ENCODE results near the gene UBE2Q1. TPM values are rescaled to one million over a fixed set of nuclear protein-coding genes. Genes with fewer than 3 reads are reported as not detected.

Gene UBE2Q1
- total RNA-seq, 6 experiments from 2014 or later: 23.6 to 48.6 (median 33.1) TPM

GRCh38 chr1:154568157-154568815 is 9.8 kb upstream of the UBE2Q1 start:
- Histone ChIP-seq H3K4me3 (no peak overlapping the region), H3K27me3 (no peaks in the 10 kb centered on the region), H3K4me1 (peaks cover 0 to 6% (median 0%) of the 10 kb centered on the region in 4 donors), H3K36me3 (no peaks in the 10 kb centered on the region), H3K27ac (no peak overlapping the region), H3K9me3 (no peaks in the 10 kb centered on the region)
- TF ChIP-seq POLR2A (IDR thresholded peaks at IDR 0.05) (no peak), CTCF (IDR thresholded peaks at IDR 0.05) (peak in 1 of 4 donors; percentile 1)
- intact Hi-C loops (cut with DNase I): loop anchor here in 1 of 2 donors (10.0 kb wide), 2 partner anchors 187 to 317 kb away; no protein-coding TSS in a partner anchor
- WGBS (ENCODE audit: insufficient coverage, low coverage, low lambda C conversion rate, missing lambda C conversion rate): 25% methylated on average over 14 of the region's 17 CpGs
- DNase-seq: no peak
- no peak for ATAC-seq

GRCh38 chr1:154567386-154568156 is 9.1 kb upstream of the UBE2Q1 start, which contains the start of gene CHRNB2:
Gene CHRNB2 (plus strand): TSS chr1:154567778. CDS start chr1:154568045, 267 bp downstream.
- Histone ChIP-seq H3K36me3 (no peaks in the 10 kb centered on the region), H3K4me3 (no peak within 1 kb of the TSS), H3K27ac (no peak within 1 kb of the TSS), H3K27me3 (no peaks in the 10 kb centered on the region), H3K9me3 (no peaks in the 10 kb centered on the region), H3K4me1 (peaks cover 0 to 6% (median 0%) of the 10 kb centered on the region in 4 donors)
- TF ChIP-seq CTCF (IDR thresholded peaks at IDR 0.05): peak in 1 of 4 donors; percentile 6
- no peak for TF ChIP-seq POLR2A (IDR thresholded peaks at IDR 0.05)
- 5% methylated on average over 16 of the region's 53 CpGs for WGBS (ENCODE audit: insufficient coverage, low coverage, low lambda C conversion rate, missing lambda C conversion rate)
- DNase-seq (peak; percentile 62 to 72 (median 65)), ATAC-seq (peak; percentile 91 to 99 (median 94))
- intact Hi-C loops (cut with DNase I): loop anchor here in 1 of 2 donors (10.0 kb wide), 2 partner anchors 187 to 317 kb away; no protein-coding TSS in a partner anchor

- DNase-seq: no peak
- H3K36me3 ChIP-seq: no peaks in the 10 kb centered on the region
- no peaks in the 10 kb centered on the region for H3K9me3 ChIP-seq
- no peak overlapping the region for H3K4me3 ChIP-seq
- peaks cover 0 to 6% (median 0%) of the 10 kb centered on the region in 4 donors for H3K4me1 ChIP-seq
- TF ChIP-seq POLR2A (IDR thresholded peaks at IDR 0.05) (no peak), CTCF (IDR thresholded peaks at IDR 0.05) (no peak)
- intact Hi-C loops (cut with DNase I): loop anchor here in 1 of 2 donors (10.0 kb wide), 2 partner anchors 189 to 319 kb away; no protein-coding TSS in a partner anchor
- ATAC-seq: no peak
- no peak overlapping the region for H3K27ac ChIP-seq
- 72% methylated on average over 6 of the region's 6 CpGs for WGBS (ENCODE audit: insufficient coverage, low coverage, low lambda C conversion rate, missing lambda C conversion rate)
- H3K27me3 ChIP-seq: no peaks in the 10 kb centered on the region
Observed at GRCh38 chr1:154565876-154566275, 7.4 kb upstream of the UBE2Q1 start.

- intact Hi-C loops (cut with DNase I): loop anchor here in 1 of 2 donors (10.0 kb wide), 3 partner anchors 85 to 325 kb away; no protein-coding TSS in a partner anchor
- H3K4me1 ChIP-seq: peaks cover 0 to 13% (median 3%) of the 10 kb centered on the region in 4 donors
- 4% methylated on average over 13 of the region's 13 CpGs for WGBS (ENCODE audit: insufficient coverage, low coverage, low lambda C conversion rate, missing lambda C conversion rate)
- peaks cover 0 to 12% (median 9%) of the 10 kb centered on the region in 4 donors for H3K36me3 ChIP-seq
- ATAC-seq (peak; percentile 68 to 81 (median 78)), DNase-seq (peak; percentile 86 to 90 (median 87))
- H3K27me3 ChIP-seq: no peaks in the 10 kb centered on the region
- H3K9me3 ChIP-seq: no peaks in the 10 kb centered on the region
- H3K4me3 ChIP-seq: peak overlapping the region; percentile 52 to 97 (median 81)
- peak overlapping the region; percentile 80 to 88 (median 83) for H3K27ac ChIP-seq
- TF ChIP-seq POLR2A (IDR thresholded peaks at IDR 0.05): no peak
- peak; percentile 96 for TF ChIP-seq CTCF (IDR thresholded peaks at IDR 0.05)
Observed at GRCh38 chr1:154559466-154560044, 1.1 kb upstream of the UBE2Q1 start.
